NCI-H146 treated with DMSO at 0.1 percent for 48 hours (cell line): Measurements from ENCODE around the gene FAT1.

Experiments
- DNase-seq: peaks from one replicate; lab custom pipeline; 2025; ENCODE audit not compliant: unreplicated experiment; lab: John Stamatoyannopoulos, UW

FAT1 gene

GRCh38 chr4:186622788-186623464, 100.7 kb downstream of the FAT1 start:
- no peak for DNase-seq

- DNase-seq, result no peak
These were observed 101.6 kb downstream of the FAT1 start for GRCh38 chr4:186621959-186622553.

GRCh38 chr4:186619088-186619487, 104.6 kb downstream of the FAT1 start:
- no peak for DNase-seq

GRCh38 chr4:186617921-186618320, 105.7 kb downstream of the FAT1 start:
- no peak for DNase-seq

DNA sequence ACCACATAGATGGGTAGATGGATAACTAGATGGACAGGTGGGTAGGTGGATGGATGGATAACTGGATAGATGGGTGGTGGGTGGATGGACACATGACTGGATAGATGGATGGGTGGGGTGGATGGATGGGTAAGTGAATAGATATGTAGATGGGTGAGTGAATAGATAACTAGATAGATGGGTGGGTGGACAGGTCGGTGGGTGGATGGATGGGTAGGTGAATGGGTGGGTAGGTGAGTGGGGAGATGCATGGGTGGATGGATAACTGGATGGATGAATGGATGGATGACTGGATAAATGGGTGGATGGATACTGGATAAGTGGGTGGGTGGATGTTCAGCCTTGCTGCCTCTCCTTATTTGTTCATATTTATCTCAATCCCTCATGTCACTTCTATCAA, 116.2 kb downstream of the FAT1 start:
- no peak for DNase-seq

GRCh38 chr4:186606591-186606992, 117.1 kb downstream of the FAT1 start:
- DNase-seq, result no peak

DNA sequence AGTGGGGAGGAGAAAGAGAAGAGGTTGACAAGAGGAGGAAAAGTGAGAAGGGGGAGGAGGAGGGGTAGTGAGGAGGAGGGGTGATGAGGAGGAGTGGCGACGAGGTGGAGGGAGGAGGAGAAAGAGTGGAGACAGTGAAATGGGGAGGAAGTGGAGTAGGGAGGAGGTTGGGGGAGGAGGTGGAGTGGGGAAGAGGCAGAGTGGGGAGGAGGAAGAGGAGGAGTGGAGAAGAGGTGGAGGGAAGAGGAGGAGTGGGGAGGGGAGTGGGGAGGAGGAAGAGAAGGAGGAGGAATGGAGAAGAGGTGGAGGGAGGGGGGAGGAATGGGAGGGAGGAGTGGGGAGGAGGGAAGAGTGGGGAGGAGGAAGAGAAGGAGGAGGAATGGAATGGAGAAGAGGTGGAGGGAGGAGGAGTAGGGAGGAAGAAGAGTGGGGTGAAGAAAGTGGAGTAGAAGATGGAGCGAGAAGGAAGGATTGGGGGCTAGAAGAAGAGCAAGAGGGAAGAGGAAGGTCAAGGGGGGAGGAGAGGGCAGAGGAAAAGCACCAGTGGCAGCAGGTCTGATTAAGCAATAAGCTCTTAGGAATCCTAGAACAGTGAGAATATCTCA, 118.3 kb downstream of the FAT1 start:
- DNase-seq, result no peak

DNA sequence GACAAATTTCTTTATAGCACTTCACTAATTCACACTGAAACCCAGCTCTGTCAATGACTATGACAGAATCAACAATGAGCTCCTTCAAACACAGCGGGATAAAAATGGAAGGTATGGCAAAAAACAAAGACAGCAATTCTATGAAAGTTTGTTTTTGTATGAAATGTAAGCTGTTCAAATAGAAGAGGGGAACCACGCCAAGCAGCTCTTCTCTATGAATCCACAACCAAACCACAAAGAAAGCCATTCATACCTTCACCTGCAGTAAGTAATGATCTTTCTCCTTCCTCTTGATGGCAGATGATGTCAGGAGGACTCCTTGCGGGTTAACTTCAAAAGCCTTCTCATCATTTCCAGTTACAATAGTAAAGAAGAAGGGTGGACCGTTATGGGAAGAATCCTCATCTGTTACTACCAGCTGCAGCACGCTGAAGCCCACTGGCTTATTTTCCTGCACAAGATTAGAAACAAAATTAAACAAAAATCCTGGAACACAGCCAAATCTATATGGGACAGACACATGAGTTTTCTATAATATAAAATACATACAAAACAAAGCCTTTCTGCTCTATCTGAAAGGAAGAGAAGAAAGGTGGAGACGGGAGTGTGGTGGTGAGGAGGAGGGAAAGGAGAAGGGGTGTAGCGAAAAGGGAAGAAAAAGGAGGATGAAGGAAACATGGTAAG, 119.4 kb downstream of the FAT1 start:
- no peak for DNase-seq

- no peak for DNase-seq
These were observed 120.7 kb downstream of the FAT1 start for GRCh38 chr4:186602978-186603377.

- DNase-seq, result no peak
These were observed 124.2 kb downstream of the FAT1 start for GRCh38 chr4:186599483-186599882.

GRCh38 chr4:186598686-186599085, 125.0 kb downstream of the FAT1 start:
- no peak for DNase-seq

GRCh38 chr4:186596850-186597390, 126.7 kb downstream of the FAT1 start:
- DNase-seq, result no peak

DNA sequence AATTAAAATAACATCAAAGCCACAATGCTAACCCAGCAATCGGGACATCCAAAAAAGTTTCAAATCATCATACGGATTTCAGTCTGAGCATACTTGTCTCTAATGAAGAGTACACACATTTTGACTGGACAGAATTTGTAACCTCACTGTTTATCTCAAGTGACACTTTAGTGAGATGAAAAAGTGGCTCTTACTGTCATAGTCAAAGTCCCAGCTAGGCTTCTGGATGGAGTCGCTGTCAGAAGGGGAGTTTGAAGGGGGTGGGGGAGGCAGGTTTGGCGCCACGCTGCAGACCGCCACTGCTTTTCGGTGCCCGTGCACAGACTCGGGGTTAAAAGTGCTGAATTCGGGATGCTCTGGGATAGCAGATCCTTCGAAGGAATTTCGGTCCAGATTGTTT, 127.3 kb downstream of the FAT1 start:
- no peak for DNase-seq

DNA sequence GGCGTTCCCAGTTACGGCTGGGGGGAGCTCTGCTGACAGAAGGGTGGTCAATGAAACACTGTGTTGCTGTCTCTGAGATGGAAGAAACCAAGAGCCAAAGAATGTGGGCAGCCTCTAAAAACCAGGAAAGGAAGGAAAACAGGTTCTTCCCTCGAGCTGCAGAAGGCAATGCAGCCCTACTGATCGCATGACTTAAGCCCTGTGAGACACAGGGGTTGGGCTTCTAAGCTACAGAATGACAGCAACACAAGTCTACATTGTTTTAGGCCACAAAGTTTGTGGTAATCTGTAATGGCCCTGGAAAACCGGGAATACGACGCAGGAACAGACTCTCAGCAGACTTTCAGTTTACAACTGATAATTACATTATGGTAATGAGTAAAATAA, 130.1 kb downstream of the FAT1 start:
- no peak for DNase-seq

GRCh38 chr4:186592966-186593586, 130.6 kb downstream of the FAT1 start:
- DNase-seq, result no peak

- DNase-seq, result no peak
These were observed 131.2 kb downstream of the FAT1 start for GRCh38 chr4:186592445-186592844.

- DNase-seq, result no peak
These were observed 132.0 kb downstream of the FAT1 start for GRCh38 chr4:186591651-186592050.

DNA sequence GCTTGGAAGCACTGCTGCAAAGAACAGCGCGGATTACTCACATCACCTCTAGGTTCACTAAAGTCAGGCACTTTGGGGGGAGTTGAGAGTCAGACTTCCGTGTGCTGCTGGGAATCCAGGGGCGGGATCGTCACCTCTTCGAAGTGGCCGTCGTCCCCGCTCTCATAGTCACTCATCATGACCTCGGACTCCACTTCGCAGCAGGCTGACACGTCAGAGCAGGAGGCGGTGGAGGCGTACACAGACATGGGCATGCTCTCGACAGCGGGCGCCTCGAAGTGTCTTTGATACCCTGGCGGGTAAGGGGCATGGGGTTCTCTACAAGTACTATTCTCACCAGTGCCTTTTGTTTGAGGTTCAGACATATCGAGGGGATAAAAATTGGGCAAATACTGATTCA, 135.2 kb downstream of the FAT1 start:
- DNase-seq, result no peak

GRCh38 chr4:186587416-186588018, 136.1 kb downstream of the FAT1 start:
- no peak for DNase-seq

DNA sequence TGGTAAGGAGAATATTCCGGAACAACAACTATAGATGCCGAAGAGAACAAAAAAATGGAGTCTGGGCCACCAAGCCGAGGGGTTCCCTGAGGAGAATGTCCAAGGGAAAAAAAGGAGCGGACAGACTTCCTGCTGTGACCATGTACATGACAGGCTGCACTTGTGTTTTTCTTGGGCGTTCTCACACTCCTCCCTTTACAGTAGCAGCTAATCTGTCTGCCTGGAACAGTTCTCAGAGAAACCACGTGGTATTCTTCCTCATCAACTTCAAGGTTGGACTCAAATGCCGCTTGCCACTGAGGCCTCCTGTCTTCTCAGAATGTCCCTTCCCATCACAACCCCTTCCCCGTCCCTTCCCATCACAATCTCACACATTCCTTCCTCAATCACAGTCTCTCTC, 137.5 kb downstream of the FAT1 start:
- no peak for DNase-seq

- DNase-seq, result no peak
These were observed 138.7 kb downstream of the FAT1 start for GRCh38 chr4:186584912-186585311.
